Peyer's patch (tissue), 4 donors: ENCODE results near the gene BMAL2.

Source experiments
- CTCF ChIP-seq, 6 experiments: fragments of 450-650 bp in 4 of 6; fragments of 200-600 bp in 2 of 6; sonication (generic) in 1 of 6; IDR thresholded peaks; one replicate each; pipeline ENCODE4 v1.5.1; 2017 to 2019; ENCODE audit warnings: antibody characterized with exemption in 6 of 6, mild to moderate bottlenecking in 3 of 6, moderate library complexity in 1 of 6
- POLR2A ChIP-seq, 2 donors: fragments of 450-650 bp; IDR thresholded peaks; one replicate each; pipeline ENCODE4 v1.5.1; 2017; ENCODE audit warnings: antibody characterized with exemption in 2 of 2, mild to moderate bottlenecking in 2 of 2, moderate library complexity in 2 of 2

GRCh38 chr12:27335364-27336281, 3.0 kb downstream of the BMAL2 start:
- no peak for TF ChIP-seq CTCF (IDR thresholded peaks at IDR 0.05)
- TF ChIP-seq POLR2A (IDR thresholded peaks at IDR 0.05): no peak
